LHCN-M2 (cell line): ENCODE measurements around the gene HDC. TPM values are rescaled to one million over a fixed set of nuclear protein-coding genes. Genes with fewer than 3 reads are reported as not detected.

ENCODE experiments used
- DNase-seq: peaks from one replicate; pipeline ENCODE4 v3.0.0-alpha.2; 2012; ENCODE audit warnings: low read depth
- polyA plus RNA-seq: library from polyadenylated mRNA; unstranded; fragments of >200 nt; gene quantifications from one replicate; pipeline ENCODE4 v1.2.1, GENCODE V29; 2012; ENCODE audit warnings: missing spikeins
- total RNA-seq: library from RNA; depleted of rRNA; stranded (reverse); fragments of >200 nt; gene quantifications from 2 replicates; pipeline ENCODE4 v1.2.3, GENCODE V29; 2014; rRNA removed

Gene HDC
- total RNA-seq, result not detected in 2 replicates
- polyA plus RNA-seq, result not detected

GRCh38 chr15:50265620-50266019 lies at the start of gene HDC:
TSS of gene HDC (minus strand) at chr15:50265726. CDS start at chr15:50265623, 103 bp downstream.
- DNase-seq, result no peak

GRCh38 chr15:50312636-50313035 lies 47.1 kb upstream of the HDC start:
- DNase-seq, result no peak

DNA sequence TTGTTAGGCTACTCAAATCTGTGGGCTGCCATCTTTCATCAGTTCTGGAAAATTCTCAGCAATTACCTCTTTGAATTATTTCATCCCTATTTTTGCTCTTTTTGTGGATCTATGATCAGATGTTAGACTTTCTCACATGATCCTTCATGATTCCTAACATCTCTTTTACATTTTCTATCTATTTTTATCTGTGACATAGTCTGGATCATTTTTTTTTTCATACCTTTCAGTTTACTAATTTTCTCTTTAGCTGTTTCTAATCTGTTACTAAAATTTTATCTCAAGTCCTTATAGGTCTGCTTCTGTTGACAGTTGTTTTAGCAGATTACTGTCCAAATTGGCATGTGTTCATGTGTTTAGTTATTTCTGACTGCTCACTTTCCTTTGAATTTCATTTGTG lies 42.3 kb upstream of the HDC start:
- no peak for DNase-seq

GRCh38 chr15:50304836-50305235 lies 39.3 kb upstream of the HDC start:
- DNase-seq, result no peak

DNA sequence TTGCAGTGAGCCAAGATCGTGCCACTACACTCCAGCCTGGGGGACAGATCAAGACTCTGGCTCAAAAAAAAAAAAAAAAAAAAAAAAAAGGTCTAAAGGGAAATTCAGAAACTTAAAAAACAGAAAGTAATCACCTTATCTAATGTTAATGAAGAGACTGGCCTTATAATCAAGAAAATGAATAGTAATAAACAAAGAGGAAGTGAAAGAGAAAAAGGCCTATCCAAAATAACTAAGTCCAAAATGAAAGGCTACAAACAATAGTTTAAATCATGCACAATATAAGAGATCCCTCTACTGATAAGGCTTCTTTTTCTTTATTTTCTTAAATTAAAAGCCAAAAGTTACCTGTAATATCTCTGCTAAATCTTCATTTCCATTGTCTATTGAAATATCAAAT lies 37.1 kb upstream of the HDC start:
- no peak for DNase-seq

- DNase-seq, result no peak
These were observed 32.8 kb upstream of the HDC start for GRCh38 chr15:50298340-50298739.

DNA sequence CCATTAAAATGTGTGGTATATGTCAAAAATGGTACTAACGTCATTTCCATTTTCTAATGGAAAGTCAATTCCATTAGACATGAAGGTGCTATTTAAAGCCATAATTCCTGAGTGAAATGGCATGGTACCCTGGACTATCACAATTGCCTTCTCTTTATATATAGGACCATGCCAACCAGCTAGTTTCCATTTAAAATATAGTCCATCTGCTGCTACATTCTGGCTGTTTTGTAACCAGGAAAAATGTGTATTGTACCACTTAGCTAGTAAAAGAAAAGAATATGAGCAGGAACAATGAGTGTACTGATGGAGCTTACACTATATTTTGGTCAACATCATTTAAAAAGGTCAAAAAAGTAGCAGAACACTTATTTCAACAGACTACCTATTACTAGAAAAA lies 30.4 kb upstream of the HDC start:
- no peak for DNase-seq

- no peak for DNase-seq
These were observed 24.2 kb upstream of the HDC start for GRCh38 chr15:50289749-50290148.

- DNase-seq, result no peak
These were observed 22.0 kb upstream of the HDC start for GRCh38 chr15:50287324-50288116.

GRCh38 chr15:50281427-50281826 lies 15.9 kb upstream of the HDC start:
- DNase-seq, result no peak

GRCh38 chr15:50280271-50280670 lies 14.7 kb upstream of the HDC start:
- peak; percentile 23 for DNase-seq

- no peak for DNase-seq
These were observed 13.0 kb upstream of the HDC start for GRCh38 chr15:50278496-50278895.

DNA sequence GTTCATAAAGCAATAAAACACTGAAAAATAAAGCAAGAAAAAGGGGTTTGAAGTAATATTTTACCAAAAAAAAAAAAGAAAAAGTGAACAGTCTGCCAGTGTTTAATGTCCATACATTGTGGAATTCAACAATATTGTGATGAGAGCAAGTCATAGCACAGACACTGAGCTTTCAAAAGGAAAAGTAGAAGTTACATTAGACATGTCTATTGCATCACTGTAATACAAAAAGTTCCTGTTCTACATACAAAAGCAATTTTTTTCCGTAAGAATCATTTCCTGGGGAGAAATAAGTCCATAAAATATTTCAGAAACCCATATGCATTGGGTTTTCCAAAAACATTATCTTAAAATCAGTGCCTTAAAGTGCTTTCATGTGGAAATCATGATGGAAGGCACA lies 11.8 kb upstream of the HDC start:
- DNase-seq, result no peak

- DNase-seq, result no peak
These were observed 10.4 kb upstream of the HDC start for GRCh38 chr15:50275908-50276307.

DNA sequence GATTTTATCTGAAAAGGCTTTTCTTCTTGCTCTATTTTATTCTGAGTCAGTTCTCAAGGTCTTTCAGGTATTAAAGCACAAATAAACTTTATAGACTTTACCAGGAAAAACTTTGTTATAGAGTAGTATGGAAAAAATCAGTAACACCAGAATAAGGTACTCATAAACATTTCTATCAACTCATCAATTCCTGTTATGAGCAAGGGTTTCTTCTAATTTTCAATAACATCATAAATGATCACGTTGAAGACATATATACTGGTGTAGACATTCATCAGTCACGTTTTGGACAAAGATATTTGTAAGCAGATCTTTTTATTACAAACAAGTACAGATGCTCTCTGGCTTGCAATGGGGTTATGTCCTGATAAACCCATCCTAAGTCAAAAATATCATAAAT lies 9.6 kb upstream of the HDC start:
- DNase-seq, result no peak

- no peak for DNase-seq
These were observed 2.1 kb upstream of the HDC start for GRCh38 chr15:50267577-50267976.

DNA sequence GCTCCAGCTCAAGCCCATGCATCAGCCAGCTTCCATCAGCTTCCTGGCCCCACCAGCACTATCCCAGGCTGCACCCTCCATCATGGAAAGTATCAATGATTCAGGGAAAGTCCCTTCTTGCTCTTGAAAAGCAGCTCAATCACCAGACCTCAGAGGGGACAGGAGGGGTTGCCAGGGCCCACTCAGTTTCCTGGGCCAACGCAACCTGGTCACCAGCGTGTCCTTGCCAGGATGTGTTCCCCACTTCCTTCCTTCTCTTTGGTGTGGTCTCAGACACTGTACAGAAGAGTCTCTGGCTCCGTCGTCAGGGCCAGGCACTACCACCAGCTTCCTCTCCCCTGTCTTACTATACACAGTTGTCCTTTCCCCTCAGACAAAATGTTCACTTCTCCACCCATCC lies 3.0 kb downstream of the HDC start:
- DNase-seq, result no peak

DNA sequence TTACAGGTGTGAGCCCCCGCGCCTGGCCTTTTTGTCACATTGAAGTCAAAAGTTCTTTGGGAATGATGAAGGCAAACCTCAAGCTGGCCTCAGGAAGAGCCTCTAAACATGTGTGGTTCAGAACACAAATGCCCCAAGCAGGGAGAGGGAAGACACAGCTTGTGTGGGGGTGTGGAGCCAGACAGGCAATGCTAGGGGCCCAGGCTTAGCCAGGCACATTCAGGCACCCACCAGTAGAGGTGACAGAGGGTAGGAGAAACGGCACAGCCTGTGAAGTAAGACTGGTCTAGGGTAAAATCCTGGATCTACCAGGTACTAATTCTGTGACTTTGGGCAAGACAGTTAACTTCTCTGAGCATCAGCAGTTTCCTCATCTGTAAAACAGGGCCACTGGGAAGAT lies 3.5 kb downstream of the HDC start:
- no peak for DNase-seq

DNA sequence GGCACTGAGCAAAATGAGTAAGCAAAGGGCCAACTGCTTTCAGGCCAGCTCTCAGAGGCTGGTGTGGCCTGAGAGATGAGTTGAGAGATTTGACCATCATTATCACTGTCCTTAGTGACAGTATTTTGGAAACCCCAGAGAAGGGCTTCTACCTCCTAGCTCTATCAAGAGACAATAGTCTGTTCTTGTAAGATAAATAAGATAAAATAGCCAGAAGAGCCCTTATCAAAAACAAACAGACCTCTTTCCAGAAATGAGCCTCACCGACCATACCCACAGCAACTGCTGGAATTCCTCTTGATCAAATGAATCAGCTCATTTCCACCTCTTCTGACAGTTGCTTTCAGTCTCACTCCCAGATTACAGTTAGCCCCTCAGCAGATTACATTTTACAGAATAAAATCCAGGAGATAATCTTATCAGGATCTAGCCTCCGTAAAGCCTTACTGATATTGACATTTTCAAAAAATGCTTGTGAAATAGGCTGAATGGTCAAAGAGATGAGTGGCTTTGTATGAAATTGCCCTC lies 4.5 kb downstream of the HDC start:
- DNase-seq, result no peak

DNA sequence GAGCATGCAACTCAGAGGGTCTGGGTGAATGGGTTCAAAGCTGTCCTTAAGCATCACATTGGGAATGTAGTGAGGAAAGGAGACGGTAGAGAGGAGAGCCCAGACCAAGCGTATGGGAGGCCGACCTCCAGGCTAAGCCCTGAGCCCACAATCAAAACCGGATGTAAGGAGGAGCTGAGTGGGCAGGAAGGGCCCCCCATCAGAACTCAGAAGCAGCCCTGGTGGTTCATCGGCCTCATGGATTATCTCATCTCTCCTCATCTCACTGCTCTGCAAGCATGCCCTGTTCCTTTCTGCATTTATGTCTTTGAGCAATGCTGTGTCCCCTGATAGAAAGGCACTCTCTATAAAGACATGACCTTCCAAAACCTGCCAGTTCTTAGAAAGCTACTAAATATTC lies 6.2 kb downstream of the HDC start:
- no peak for DNase-seq

GRCh38 chr15:50257924-50258323 lies 7.6 kb downstream of the HDC start:
- peak; percentile 61 for DNase-seq

- DNase-seq, result no peak
These were observed 8.2 kb downstream of the HDC start for GRCh38 chr15:50257332-50257731.

GRCh38 chr15:50256188-50257041 lies 9.1 kb downstream of the HDC start:
- DNase-seq, result peak; percentile 86
